Measurements from ENCODE around the gene FARP2. TPM values are rescaled to one million over a fixed set of nuclear protein-coding genes. Genes with fewer than 3 reads are reported as not detected.

FARP2 gene
- total and polyA plus RNA-seq, 2 of the 13 experiments (the other 11 are each of a cell fraction or from before 2014, with no cell fraction given) = 28.0 to 45.4 TPM

GRCh38 chr2:241379481-241380480 lies 23.7 kb downstream of the FARP2 start:
- FAIRE-seq (no peak), DNase-seq (ENCODE audit: low spot score) (no peak), ATAC-seq (no peak)
- Histone ChIP-seq H3K4me1 (ENCODE audit: insufficient read depth, low read length) (peaks cover 23% of the 10 kb centered on the region), H3K27ac (ENCODE audit: extremely low read length, insufficient read depth, low read length) (no peak overlapping the region), H3K79me2 (ENCODE audit: insufficient read depth, low read length) (peaks cover 33% of the 10 kb centered on the region), H3K9ac (ENCODE audit: insufficient read depth, low read depth, low read length) (no peak overlapping the region), H3K4me2 (ENCODE audit: low read depth, low read length) (no peak overlapping the region), H3K36me3 (replicated peaks in 1 of 2; ENCODE audit: control insufficient read depth in 1 of 2, insufficient read depth in 2 of 2, low read length in 2 of 2) (peaks cover 15 to 58% of the 10 kb centered on the region in 2 experiments), H3K9me3 (ENCODE audit: low read length) (no peaks in the 10 kb centered on the region), H4K20me1 (ENCODE audit: insufficient read depth, low read length) (peaks cover 5% of the 10 kb centered on the region; the same call in 1 of the 2 replicates), H3K27me3 (ENCODE audit: control insufficient read depth in 1 of 2, insufficient read depth in 2 of 2, low read length in 2 of 2) (no peaks in the 10 kb centered on the region; a peak in 1 of 5 replicates), H2AFZ (ENCODE audit: low read length) (no peak overlapping the region), H3K4me3 (replicated peaks in 1 of 3; ENCODE audit: insufficient read depth in 1 of 3, low read depth in 2 of 3, low read length in 3 of 3) (no peak overlapping the region)
- WGBS (ENCODE audit: low lambda C conversion rate) = 96% methylated on average over 9 of the region's 9 CpGs
- TF ChIP-seq HMG20A (CRISPR knock-in tag; IDR thresholded peaks at IDR 0.05; ENCODE audit: borderline replicate concordance) = no peak
- TF ChIP-seq RNF219 (CRISPR knock-in tag; IDR thresholded peaks at IDR 0.05) = no peak
- no peak for TF ChIP-seq DMAP1 (CRISPR knock-in tag; IDR thresholded peaks at IDR 0.05)
- no peak for TF ChIP-seq ERF (CRISPR knock-in tag; IDR thresholded peaks at IDR 0.05)
- no peak for TF ChIP-seq ZNF224 (CRISPR knock-in tag; IDR thresholded peaks at IDR 0.05)
- TF ChIP-seq ONECUT2 (CRISPR knock-in tag; IDR thresholded peaks at IDR 0.05) = no peak
- no peak for TF ChIP-seq E2F5 (CRISPR knock-in tag; conservative IDR thresholded peaks at IDR 0.05)
- TF ChIP-seq RERE (CRISPR knock-in tag; IDR thresholded peaks at IDR 0.05; ENCODE audit: low read depth) = no peak
- no peak for TF ChIP-seq ZSCAN5A (CRISPR knock-in tag; IDR thresholded peaks at IDR 0.05; ENCODE audit: borderline replicate concordance)
- TF ChIP-seq ZMYM2 (CRISPR knock-in tag; IDR thresholded peaks at IDR 0.05) = no peak
- in situ Hi-C loops (cut with HindIII; ENCODE audit: extremely low pct_ligation_motif_present, low pct_unique_long_range_greater_than_20kb) (no loop called here), intact Hi-C loops (cut with micrococcal nuclease; ENCODE audit: unreplicated experiment) (no loop called here)
- CTCF ChIA-PET (ENCODE audit: low intra/inter-chr PET ratio, low total read pairs) = no interaction called here
- no TSS peak for BruUV-seq (replicated peaks)
- POLR2A ChIA-PET = no interaction called here

Data from HepG2 (cell line).